Measurements from ENCODE around the gene USPL1. TPM values are rescaled to one million over a fixed set of nuclear protein-coding genes. Genes with fewer than 3 reads are reported as not detected.

The USPL1 gene
- total RNA-seq, 1 donor from 2014 or later: 18.4 TPM

GRCh38 chr13:30664689-30665275, 47.1 kb downstream of the USPL1 start:
- Histone ChIP-seq H3K27me3 (no peaks in the 10 kb centered on the region), H3K36me3 (no peaks in the 10 kb centered on the region), H3K27ac (no peak overlapping the region), H3K9me3 (no peaks in the 10 kb centered on the region), H3K4me1 (peaks cover 6% of the 10 kb centered on the region), H3K4me3 (no peak overlapping the region)
- TF ChIP-seq CTCF (IDR thresholded peaks at IDR 0.05) (no peak), POLR2A (IDR thresholded peaks at IDR 0.05) (no peak), POLR2AphosphoS5 (IDR thresholded peaks at IDR 0.05; ENCODE audit: insufficient read depth in 1 of 2, low read depth in 1 of 2) (no peak)
- intact Hi-C loops (cut with DNase I): no loop called here
- no peak for DNase-seq (ENCODE audit: extremely low spot score in 2 of 2)

- Histone ChIP-seq H3K27me3 (no peaks in the 10 kb centered on the region), H3K4me1 (no peaks in the 10 kb centered on the region), H3K36me3 (no peaks in the 10 kb centered on the region), H3K27ac (no peak overlapping the region), H3K9me3 (no peaks in the 10 kb centered on the region), H3K4me3 (no peak overlapping the region)
- intact Hi-C loops (cut with DNase I): no loop called here
- DNase-seq (ENCODE audit: extremely low spot score in 2 of 2): no peak
- TF ChIP-seq POLR2AphosphoS5 (IDR thresholded peaks at IDR 0.05; ENCODE audit: insufficient read depth in 1 of 2, low read depth in 1 of 2) (no peak), CTCF (IDR thresholded peaks at IDR 0.05) (no peak), POLR2A (IDR thresholded peaks at IDR 0.05) (no peak)
Observed at GRCh38 chr13:30665638-30666037, 47.9 kb downstream of the USPL1 start.

GRCh38 chr13:30666113-30666512, 48.4 kb downstream of the USPL1 start:
- no peaks in the 10 kb centered on the region for H3K4me1 ChIP-seq
- no peaks in the 10 kb centered on the region for H3K9me3 ChIP-seq
- intact Hi-C loops (cut with DNase I): no loop called here

GRCh38 chr13:30667014-30667413, 49.3 kb downstream of the USPL1 start:
- Histone ChIP-seq H3K27me3 (no peaks in the 10 kb centered on the region), H3K4me1 (no peaks in the 10 kb centered on the region), H3K4me3 (no peak overlapping the region), H3K27ac (no peak overlapping the region), H3K9me3 (no peaks in the 10 kb centered on the region), H3K36me3 (no peaks in the 10 kb centered on the region)
- DNase-seq (ENCODE audit: extremely low spot score in 2 of 2): no peak
- TF ChIP-seq CTCF (IDR thresholded peaks at IDR 0.05) (no peak), POLR2A (IDR thresholded peaks at IDR 0.05) (no peak), POLR2AphosphoS5 (IDR thresholded peaks at IDR 0.05; ENCODE audit: insufficient read depth in 1 of 2, low read depth in 1 of 2) (no peak)
- intact Hi-C loops (cut with DNase I): no loop called here

More at GRCh38 chr13:30666113-30666512, 48.4 kb downstream of the USPL1 start:
- Histone ChIP-seq H3K4me3 (no peak overlapping the region), H3K27me3 (no peaks in the 10 kb centered on the region), H3K27ac (no peak overlapping the region), H3K36me3 (no peaks in the 10 kb centered on the region)
- TF ChIP-seq POLR2AphosphoS5 (IDR thresholded peaks at IDR 0.05; ENCODE audit: insufficient read depth in 1 of 2, low read depth in 1 of 2) (no peak), CTCF (IDR thresholded peaks at IDR 0.05) (no peak), POLR2A (IDR thresholded peaks at IDR 0.05) (no peak)
- no peak for DNase-seq (ENCODE audit: extremely low spot score in 2 of 2)

DNA sequence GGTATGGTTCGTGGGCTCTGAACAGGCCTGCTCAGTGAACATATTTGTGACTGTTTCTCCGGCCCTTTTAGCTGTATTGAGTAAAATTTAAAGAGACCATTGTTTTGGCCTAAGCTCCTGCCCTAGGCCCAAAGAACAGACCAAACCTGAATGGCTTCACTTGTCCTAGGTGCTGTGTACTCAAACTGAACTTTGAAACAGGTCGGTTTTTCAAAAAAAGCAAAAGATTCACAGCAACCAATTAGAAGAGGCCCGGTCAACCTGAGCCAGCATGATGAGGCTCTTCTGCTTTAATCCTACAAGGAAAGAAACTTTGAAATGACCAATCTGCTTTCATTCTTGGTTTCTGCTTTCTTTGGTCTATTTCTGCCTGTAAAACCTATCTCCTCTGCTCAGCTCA, 50.6 kb downstream of the USPL1 start:
- H3K9me3 ChIP-seq: no peaks in the 10 kb centered on the region
- H3K27me3 ChIP-seq: no peaks in the 10 kb centered on the region
- peaks cover 3% of the 10 kb centered on the region for H3K4me1 ChIP-seq
- H3K27ac ChIP-seq: no peak overlapping the region
- DNase-seq (ENCODE audit: extremely low spot score in 2 of 2): no peak
- H3K36me3 ChIP-seq: no peaks in the 10 kb centered on the region
- no peak overlapping the region for H3K4me3 ChIP-seq
- TF ChIP-seq CTCF (IDR thresholded peaks at IDR 0.05) (no peak), POLR2A (IDR thresholded peaks at IDR 0.05) (no peak), POLR2AphosphoS5 (IDR thresholded peaks at IDR 0.05; ENCODE audit: insufficient read depth in 1 of 2, low read depth in 1 of 2) (no peak)
- intact Hi-C loops (cut with DNase I): no loop called here
